ENCODE measurements around the gene PRPH2.
A peak's percentile ranks its signal among the peaks of the same experiment; 100 is the strongest.
"Not testable (repeated sequence)": the region's sequence is repeated elsewhere in the genome, so short reads cannot be mapped to it uniquely, and the experiment has no call there.

Gene PRPH2

DNA sequence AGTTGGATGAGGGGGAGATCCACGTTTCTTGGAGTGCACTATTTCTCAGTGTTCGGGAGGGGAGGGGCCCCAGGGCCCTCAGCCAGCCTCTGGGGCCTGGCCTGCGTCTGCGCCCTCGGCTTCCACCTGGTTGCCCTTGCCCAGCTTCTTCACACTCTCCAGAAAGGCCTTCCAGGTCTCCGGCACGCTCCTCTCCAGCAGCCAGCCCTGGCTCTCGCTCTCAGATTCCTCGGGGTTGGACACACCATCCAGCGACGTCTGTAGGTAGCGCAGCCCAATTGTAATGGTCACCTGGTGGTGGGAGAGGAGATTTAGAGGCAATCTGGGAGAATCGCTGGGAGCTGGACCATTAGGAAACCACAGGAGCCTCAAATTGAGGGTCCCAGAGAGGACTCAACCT lies 24.2 kb downstream of the PRPH2 start:
- no peak for DNase-seq (ENCODE audit: low spot score)

GRCh38 chr6:42697268-42697655 lies 25.1 kb downstream of the PRPH2 start:
- DNase-seq (ENCODE audit: low spot score), result no peak

GRCh38 chr6:42696526-42697267 lies 25.7 kb downstream of the PRPH2 start:
- DNase-seq (ENCODE audit: low spot score), result peak; percentile 82

DNA sequence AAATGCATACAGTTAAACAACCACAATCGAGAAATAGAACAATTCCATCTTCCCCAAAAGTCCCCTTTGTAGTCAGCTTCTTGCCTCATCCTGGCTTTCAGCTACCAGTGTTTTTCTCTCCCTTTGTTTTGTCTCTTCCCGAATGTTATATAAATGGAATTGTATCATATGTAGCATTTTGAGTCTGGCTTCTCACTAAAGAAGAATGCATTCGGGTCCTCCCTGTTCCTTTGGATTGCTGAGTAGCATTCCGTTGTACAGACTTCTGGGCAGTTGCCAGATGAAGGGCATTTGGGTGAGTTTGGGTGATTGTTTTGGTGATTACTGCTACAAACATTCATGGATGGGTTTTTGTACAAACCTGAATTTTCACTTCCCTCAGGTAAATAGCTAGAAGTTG lies 27.8 kb downstream of the PRPH2 start:
- peak; percentile 84 for DNase-seq (ENCODE audit: low spot score)

GRCh38 chr6:42693725-42694323 lies 28.6 kb downstream of the PRPH2 start:
- no peak for DNase-seq (ENCODE audit: low spot score)

- DNase-seq (ENCODE audit: low spot score), result peak; percentile 54
Measured at GRCh38 chr6:42692137-42692911, 30.1 kb downstream of the PRPH2 start.

DNA sequence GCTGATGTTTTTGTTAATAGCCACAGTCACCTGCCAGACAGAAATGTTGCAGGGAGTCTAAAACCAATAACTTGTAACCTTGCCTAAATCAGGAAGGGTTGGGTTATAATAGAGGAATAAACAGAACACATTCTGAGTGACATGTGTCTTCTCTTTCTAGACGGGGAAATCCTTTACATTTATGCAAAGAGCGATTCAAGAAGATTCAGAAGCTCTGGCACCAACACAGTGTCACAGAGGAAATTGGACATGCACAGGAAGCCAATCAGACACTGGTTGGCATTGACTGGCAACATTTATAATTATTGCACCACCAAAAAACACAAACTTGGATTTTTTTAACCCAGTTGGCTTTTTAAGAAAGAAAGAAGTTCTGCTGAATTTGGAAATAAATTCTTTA lies 31.5 kb downstream of the PRPH2 start:
- no peak for DNase-seq (ENCODE audit: low spot score)

GRCh38 chr6:42690151-42690702 lies 32.2 kb downstream of the PRPH2 start:
- peak; percentile 49 for DNase-seq (ENCODE audit: low spot score)

- no peak for DNase-seq (ENCODE audit: low spot score)
Measured at GRCh38 chr6:42689371-42689770, 33.0 kb downstream of the PRPH2 start.

DNA sequence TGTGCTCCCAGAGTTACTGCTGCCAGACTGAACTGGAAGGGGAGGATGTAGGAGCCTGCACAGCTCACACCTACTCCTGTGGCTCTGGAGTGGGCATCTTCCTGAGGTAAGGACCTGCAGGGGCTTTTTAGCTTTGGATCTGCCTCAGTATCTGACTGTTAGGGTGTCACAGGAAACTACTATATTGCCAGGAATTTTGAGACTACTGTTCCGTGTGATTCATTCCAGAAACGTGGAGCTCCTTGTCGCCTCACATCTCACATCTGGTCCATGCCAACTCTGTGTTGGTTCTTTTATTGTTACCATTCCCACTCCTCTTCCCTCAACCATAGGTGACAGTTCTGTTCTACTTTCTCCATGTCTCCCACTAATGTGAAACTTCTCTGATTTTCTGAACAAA lies 34.1 kb downstream of the PRPH2 start:
- peak; percentile 15 for DNase-seq (ENCODE audit: low spot score)

GRCh38 chr6:42679358-42679757 lies 43.0 kb downstream of the PRPH2 start:
- no peak for DNase-seq (ENCODE audit: low spot score)

DNA sequence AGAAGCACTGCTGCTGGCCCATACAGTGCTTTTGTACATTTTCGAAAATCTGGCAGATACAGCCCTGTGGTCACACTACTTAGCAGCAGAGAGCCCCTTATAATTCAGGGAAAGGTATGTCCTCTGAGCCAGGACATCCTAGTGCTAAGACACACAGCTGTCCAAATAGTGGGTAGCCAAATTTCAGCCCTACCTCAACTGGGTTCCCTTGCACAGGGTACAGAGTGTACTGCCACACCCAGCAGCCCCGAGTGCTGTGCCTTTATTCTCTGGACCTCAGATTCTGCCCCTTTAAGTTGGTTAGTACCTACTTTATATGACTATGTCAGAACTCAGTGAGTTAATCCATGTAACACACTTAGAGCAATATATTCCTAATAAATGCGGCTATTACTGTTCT lies 47.6 kb downstream of the PRPH2 start:
- no peak for DNase-seq (ENCODE audit: low spot score)

DNA sequence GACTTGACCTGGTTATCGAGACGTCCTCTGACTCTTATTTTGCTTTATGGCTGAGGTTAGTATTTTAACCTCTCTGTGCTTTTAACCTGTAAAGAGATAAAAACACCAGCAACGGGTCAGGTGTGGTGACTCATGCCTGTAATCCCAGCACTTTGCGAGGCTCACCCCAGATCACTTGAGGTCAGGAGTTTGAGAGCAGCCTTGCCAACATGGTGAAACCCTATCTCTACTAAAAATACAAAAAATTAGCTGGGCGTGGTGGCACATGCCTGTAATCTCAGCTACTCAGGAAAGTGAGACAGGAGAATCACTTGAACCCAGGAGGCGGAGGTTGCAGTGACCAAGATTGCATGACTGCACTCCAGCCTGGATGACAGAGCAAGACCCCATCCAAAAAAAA lies 48.0 kb downstream of the PRPH2 start:
- not testable (repeated sequence) for DNase-seq (ENCODE audit: low spot score)

DNA sequence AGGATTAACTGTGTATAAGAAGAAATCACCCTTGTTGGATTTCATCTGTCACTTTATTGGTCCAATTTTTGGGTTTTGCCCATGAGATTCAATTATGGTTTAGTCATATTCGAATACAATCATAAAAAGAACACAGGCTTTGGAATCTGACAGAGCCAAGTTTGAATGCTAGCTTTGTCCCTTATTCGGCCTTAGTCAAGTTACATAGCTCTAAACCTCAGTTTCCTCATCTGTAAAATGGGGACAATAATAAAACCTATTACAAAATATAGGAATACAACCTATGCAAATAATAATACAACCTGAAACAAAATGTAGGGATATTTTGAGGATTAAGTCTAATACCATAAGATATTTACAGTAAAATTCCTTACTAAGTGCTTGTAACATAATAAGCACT lies 57.7 kb downstream of the PRPH2 start:
- no peak for DNase-seq (ENCODE audit: low spot score)

DNA sequence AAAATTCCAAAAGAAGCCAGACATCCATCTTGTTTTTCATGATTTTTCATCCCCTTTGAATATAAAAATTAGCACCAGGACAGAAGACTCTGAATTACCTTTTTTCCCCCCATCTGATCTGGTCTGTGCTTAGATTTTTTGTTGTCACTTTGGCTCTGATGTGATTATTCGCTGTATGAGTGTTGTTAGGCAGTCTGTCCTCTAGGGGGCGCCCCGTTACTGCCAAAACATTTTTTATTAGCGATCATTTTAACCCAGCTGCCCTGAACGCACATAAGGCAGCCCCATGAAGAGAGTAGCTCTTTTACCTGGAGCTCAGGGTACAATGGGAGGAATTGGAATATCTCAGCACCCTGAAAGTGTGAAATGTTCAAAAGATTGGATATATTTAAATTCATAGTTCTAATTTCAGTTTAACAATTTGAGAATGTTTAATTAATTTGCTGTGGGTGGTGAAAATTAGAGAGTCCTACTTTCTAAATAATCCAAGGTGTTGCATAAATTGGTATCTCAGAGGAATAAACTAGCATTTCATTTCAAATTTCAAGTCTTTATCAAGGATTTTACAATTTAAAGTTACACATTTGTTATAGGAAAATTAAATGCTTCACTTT lies 60.8 kb downstream of the PRPH2 start:
- DNase-seq (ENCODE audit: low spot score), result peak; percentile 75

- no peak for DNase-seq (ENCODE audit: low spot score)
Measured at GRCh38 chr6:42659806-42660205, 62.6 kb downstream of the PRPH2 start.

DNA sequence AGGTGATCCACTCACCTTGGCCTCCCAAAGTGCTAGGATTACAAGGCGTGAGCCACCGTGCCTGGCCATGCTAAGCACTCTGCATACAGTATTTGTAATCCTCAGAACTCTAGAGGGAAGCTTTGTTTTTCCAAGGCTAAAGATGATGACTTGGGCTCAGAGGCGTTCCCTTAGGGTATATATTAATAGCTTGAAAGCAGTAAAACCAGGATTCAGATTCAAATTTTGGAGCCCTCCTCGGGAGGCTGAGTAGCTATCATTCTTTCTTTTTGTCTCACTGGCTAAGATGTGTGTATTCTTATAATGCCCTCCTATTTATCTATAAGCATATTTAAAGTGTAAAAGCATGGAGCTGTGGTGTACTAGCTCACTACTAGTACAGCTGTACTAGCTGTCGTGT lies 68.5 kb downstream of the PRPH2 start:
- no peak for DNase-seq (ENCODE audit: low spot score)

DNA sequence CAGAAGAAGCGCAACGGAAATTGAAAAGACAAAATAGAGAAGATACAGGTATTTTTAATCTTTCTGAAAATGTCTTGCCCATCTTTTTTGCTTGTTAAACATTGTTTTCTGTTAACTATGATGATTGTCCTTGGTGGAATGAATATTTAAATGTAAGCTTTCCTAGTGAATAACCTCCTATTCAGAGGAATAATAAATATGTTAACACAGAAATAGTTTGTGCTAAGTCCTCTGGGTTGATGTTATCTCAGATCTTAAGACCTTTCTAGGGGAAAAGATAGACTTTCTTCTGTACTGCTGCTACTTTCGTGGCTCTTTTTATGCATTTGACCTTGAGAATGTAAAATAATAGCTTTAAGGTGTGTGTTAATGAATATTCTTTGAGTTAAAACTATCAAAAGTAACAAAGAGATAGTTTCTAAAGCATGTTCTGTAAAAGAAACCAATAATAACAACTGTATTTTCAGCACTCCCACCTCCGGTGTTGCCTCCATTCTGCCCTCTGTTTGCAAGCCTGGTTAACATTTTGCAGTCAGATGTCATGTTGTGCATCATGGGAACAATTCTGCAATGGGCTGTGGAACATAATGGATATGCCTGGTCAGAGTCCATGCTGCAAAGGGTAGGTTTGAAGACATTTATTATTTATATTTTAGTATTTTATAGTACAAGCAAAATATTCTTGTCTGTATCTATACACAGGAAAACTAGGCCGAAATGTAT lies 70.2 kb downstream of the PRPH2 start:
- no peak for DNase-seq (ENCODE audit: low spot score)

All from GM03348 (cell line).